Coronary artery (tissue), 2 donors: ENCODE measurements around the gene DPYD.

Source experiments
- DNase-seq: peaks from one replicate; pipeline ENCODE4 v3.0.0-alpha.2; 2017; ENCODE audit warnings: low spot score
- H3K27ac ChIP-seq, 2 donors: fragments of 200-600 bp; sonication (generic); one replicate each; pipeline ENCODE4 v1.5.1; 2016 to 2019
- H3K4me3 ChIP-seq: fragments of 200-600 bp; sonication (generic); 2 replicates; pipeline ENCODE4 v1.5.1; 2016; ENCODE audit warnings: mild to moderate bottlenecking, moderate library complexity
- CTCF ChIP-seq: fragments of 200-600 bp; sonication (generic); IDR thresholded peaks from one replicate; pipeline ENCODE4 v1.5.1; 2019; ENCODE audit warnings: antibody characterized with exemption

Gene DPYD

GRCh38 chr1:97610102-97610501 is 310.7 kb downstream of the DPYD start:
- TF ChIP-seq CTCF, result no peak
- no peak for DNase-seq
- no peak overlapping the region for H3K27ac ChIP-seq
- no peak overlapping the region for H3K4me3 ChIP-seq

GRCh38 chr1:97608272-97608671 is 312.6 kb downstream of the DPYD start:
- no peak overlapping the region for H3K27ac ChIP-seq
- H3K4me3 ChIP-seq, result no peak overlapping the region
- DNase-seq, result no peak
- TF ChIP-seq CTCF, result no peak

GRCh38 chr1:97603776-97604175 is 317.1 kb downstream of the DPYD start:
- no peak overlapping the region for H3K4me3 ChIP-seq
- DNase-seq, result no peak
- TF ChIP-seq CTCF, result no peak
- H3K27ac ChIP-seq, result no peak overlapping the region

GRCh38 chr1:97603218-97603617 is 317.6 kb downstream of the DPYD start:
- H3K27ac ChIP-seq, result no peak overlapping the region
- DNase-seq, result no peak
- H3K4me3 ChIP-seq, result no peak overlapping the region
- TF ChIP-seq CTCF, result no peak

GRCh38 chr1:97599447-97599846 is 321.4 kb downstream of the DPYD start:
- Histone ChIP-seq H3K4me3 (no peak overlapping the region), H3K27ac (no peak overlapping the region)
- TF ChIP-seq CTCF, result no peak
- no peak for DNase-seq

GRCh38 chr1:97593192-97593591 is 327.6 kb downstream of the DPYD start:
- Histone ChIP-seq H3K4me3 (no peak overlapping the region), H3K27ac (no peak overlapping the region)
- TF ChIP-seq CTCF, result no peak
- DNase-seq, result no peak

- DNase-seq, result no peak
- no peak for TF ChIP-seq CTCF
- Histone ChIP-seq H3K27ac (no peak overlapping the region), H3K4me3 (no peak overlapping the region)
Measured at GRCh38 chr1:97588772-97589171, 332.1 kb downstream of the DPYD start.
